GM12878 (cell line): Measurements from ENCODE around the gene TNFSF13. TPM values are rescaled to one million over a fixed set of nuclear protein-coding genes. Genes with fewer than 3 reads are reported as not detected.

Experiments used
- ATAC-seq: fragments of 200-7000 bp; cut with Tn5 transposase; 3 replicates; pipeline ENCODE4 v1.9.1; 2020; ENCODE audit warnings: mild to moderate bottlenecking, moderate library complexity
- BruUV-seq: library from RNA; stranded (reverse); fragments of 400-500 nt; replicated peaks from 2 replicates; lab custom pipeline; 2021; lab: Mats Ljungman, UMichigan
- CTCF ChIA-PET: fragments of 300-600 bp; sonication (Branson Sonifier 250); formaldehyde crosslinking; extraction: SDS; loops from one replicate; lab custom pipeline; 2021; ENCODE audit warnings: inconsistent platforms; lab: Yijun Ruan, JAX
- POLR2A ChIA-PET: fragments of 350-600 bp; formaldehyde crosslinking; extraction: SDS; loops from one replicate; lab custom pipeline; 2021; ENCODE audit warnings: inconsistent platforms; lab: Charles Lee
- RAD21 ChIA-PET: fragments of 300-600 bp; sonication (Branson Sonifier 250); formaldehyde crosslinking; loops from one replicate; lab custom pipeline; 2023; ENCODE audit warnings: antibody characterized with exemption; ENCODE audit not compliant: unreplicated experiment; lab: Charles Lee
- SMC1A ChIA-PET: fragments of 300-600 bp; sonication (Branson Sonifier 250); formaldehyde crosslinking; loops from one replicate; lab custom pipeline; 2023; ENCODE audit not compliant: unreplicated experiment, uncharacterized antibody; lab: Charles Lee
- DNase-seq: peaks from one replicate; pipeline ENCODE4 v3.0.0-alpha.2; 2011; ENCODE audit warnings: low read depth, low spot score
- FAIRE-seq: peaks from 3 replicates; lab custom pipeline; 2011; peaks lifted over from hg19 to GRCh38; lab: Jason Lieb, UNC
- H2AFZ ChIP-seq: 2 replicates; pipeline ENCODE4 v1.6.0; 2011; ENCODE audit warnings: low read depth, low read length, control low read depth; ENCODE audit not compliant: control insufficient read depth
- H3K27ac ChIP-seq: 2 replicates; pipeline ENCODE4 v1.5.1; 2011; ENCODE audit warnings: control low read depth; ENCODE audit not compliant: control insufficient read depth, insufficient read depth
- H3K27me3 ChIP-seq, 2 experiments: replicated peaks in 1 of 2; 2 replicates each; pipeline versions ENCODE4 v1.6.0 to v1.6.1; 2011; ENCODE audit warnings: low read length in 1 of 2; ENCODE audit not compliant: control insufficient read depth in 2 of 2, insufficient read depth in 2 of 2
- H3K36me3 ChIP-seq, 2 experiments: 2 replicates each; pipeline ENCODE4 v1.5.1; 2011; ENCODE audit warnings: low read length in 1 of 2; ENCODE audit not compliant: control insufficient read depth in 2 of 2, insufficient read depth in 2 of 2
- H3K4me1 ChIP-seq: 2 replicates; pipeline ENCODE4 v1.6.1; 2011; ENCODE audit warnings: mild to moderate bottlenecking, low read length, moderate library complexity, mixed read lengths; ENCODE audit not compliant: control insufficient read depth, insufficient read depth
- H3K4me2 ChIP-seq: 2 replicates; pipeline ENCODE4 v1.6.0; 2011; ENCODE audit warnings: control low read depth; ENCODE audit not compliant: control insufficient read depth, insufficient read depth
- H3K4me3 ChIP-seq: fragments of 200-600 bp; sonication (generic); 2 replicates; pipeline ENCODE4 v1.5.1; 2016
- H3K79me2 ChIP-seq: 2 replicates; pipeline ENCODE4 v1.6.0; 2011; ENCODE audit warnings: low read length; ENCODE audit not compliant: control insufficient read depth, insufficient read depth
- H3K9ac ChIP-seq: 2 replicates; pipeline ENCODE4 v1.8.0; 2011; ENCODE audit warnings: low read length, control low read depth, mixed read lengths; ENCODE audit not compliant: control insufficient read depth, insufficient read depth
- H3K9me3 ChIP-seq: replicated peaks from 3 replicates; pipeline ENCODE4 v1.5.1; 2011; ENCODE audit warnings: mild to moderate bottlenecking, low read length; ENCODE audit not compliant: control insufficient read depth, insufficient read depth
- H4K20me1 ChIP-seq: 2 replicates; pipeline ENCODE4 v1.6.0; 2011; ENCODE audit not compliant: control insufficient read depth, insufficient read depth
- ATF3 ChIP-seq: IDR thresholded peaks from 2 replicates; pipeline ENCODE4 v1.6.1; 2011; ENCODE audit warnings: low read depth, mild to moderate bottlenecking, low read length, moderate library complexity, borderline replicate concordance; ENCODE audit errors: extremely low read depth
- CBX3 ChIP-seq: fragments of 200-600 bp; sonication (generic); IDR thresholded peaks from 2 replicates; pipeline ENCODE4 v1.6.1; 2016; ENCODE audit warnings: low read depth, borderline replicate concordance
- CEBPB ChIP-seq, 2 experiments: fragments of 150-350 bp in 1 of 2; IDR thresholded peaks; 2 replicates each; pipeline ENCODE4 v1.6.1; 2012 to 2014; ENCODE audit warnings: low read depth in 2 of 2, low read length in 2 of 2, borderline replicate concordance in 1 of 2, inconsistent platforms in 1 of 2
- CREM ChIP-seq: IDR thresholded peaks from 2 replicates; pipeline ENCODE4 v1.6.1; 2014; ENCODE audit warnings: antibody characterized with exemption, low read depth
- IKZF1 ChIP-seq: fragments of 450-650 bp; conservative IDR thresholded peaks from 2 replicates; pipeline ENCODE4 v1.6.1; 2017; ENCODE audit warnings: antibody characterized with exemption, mild to moderate bottlenecking
- MXI1 ChIP-seq: fragments of 150-350 bp; IDR thresholded peaks from 2 replicates; pipeline ENCODE4 v1.6.1; 2011; ENCODE audit warnings: low read depth, mild to moderate bottlenecking, inconsistent platforms, low read length, improper control_type of control experiment
- NFIC ChIP-seq: IDR thresholded peaks from 2 replicates; pipeline ENCODE4 v1.6.1; 2012; ENCODE audit warnings: low read depth, mild to moderate bottlenecking, inconsistent platforms, low read length, moderate library complexity
- RELA ChIP-seq: fragments of 450-650 bp; IDR thresholded peaks from 2 replicates; pipeline ENCODE4 v1.8.0; 2014; ENCODE audit warnings: borderline replicate concordance; ENCODE audit not compliant: partially characterized antibody
- SMARCA5 ChIP-seq: fragments of 450-650 bp; IDR thresholded peaks from 2 replicates; pipeline ENCODE4 v1.6.1; 2017; ENCODE audit warnings: mild to moderate bottlenecking
- SP1 ChIP-seq: IDR thresholded peaks from one replicate; pipeline ENCODE4 v1.6.1; 2011; ENCODE audit warnings: low read depth, low read length
- TAF1 ChIP-seq: IDR thresholded peaks from 2 replicates; pipeline ENCODE4 v1.6.1; 2011; ENCODE audit warnings: mild to moderate bottlenecking, low read depth, low read length, borderline replicate concordance
- TCF12 ChIP-seq: IDR thresholded peaks from 2 replicates; pipeline ENCODE4 v1.6.1; 2011; ENCODE audit warnings: low read depth, mild to moderate bottlenecking, low read length
- TCF3 ChIP-seq: IDR thresholded peaks from 2 replicates; pipeline ENCODE4 v1.6.1; 2012; ENCODE audit warnings: low read depth, mild to moderate bottlenecking, low read length, borderline replicate concordance; ENCODE audit not compliant: insufficient read depth
- TCF7 ChIP-seq: IDR thresholded peaks from 2 replicates; pipeline ENCODE4 v1.6.1; 2014; ENCODE audit warnings: antibody characterized with exemption, borderline replicate concordance
- YY1 ChIP-seq: IDR thresholded peaks from 2 replicates; pipeline ENCODE4 v1.6.1; 2011; ENCODE audit warnings: low read depth, mild to moderate bottlenecking, low read length
- ZBTB11 ChIP-seq: fragments of 450-650 bp; formaldehyde crosslinking; IDR thresholded peaks from 2 replicates; pipeline ENCODE4 v1.5.0; 2022; ENCODE audit warnings: mild to moderate bottlenecking, missing genetic modification characterization
- WGBS: methylation state at CpG from one replicate; pipeline ENCODE4 v1.1.6; 2016; ENCODE audit warnings: low lambda C conversion rate; ENCODE audit not compliant: insufficient replicate concordance, insufficient coverage; ENCODE audit errors: missing lambda C conversion rate; 5-methylcytosine and 5-hydroxymethylcytosine counted together
- in situ Hi-C: fragments of 300-500 bp; cut with MboI; formaldehyde crosslinking; loops from 9 replicates; pipeline ENCODE4 v1.14.3; 2018; ENCODE audit warnings: mixed read lengths
- intact Hi-C: fragments of 100-400 bp; cut with micrococcal nuclease; formaldehyde crosslinking; loops from one replicate; pipeline ENCODE4 v1.14.2; 2022; ENCODE audit not compliant: unreplicated experiment
- polyA plus RNA-seq, 11 experiments: library from polyadenylated mRNA; depleted of rRNA in 4 of 11; unstranded in 6 of 11; stranded (reverse) in 5 of 11; fragments of >200 nt; fragmentation: Nextera tagmentation in 4 of 11; fragmentation: Illumina TruSeq in 1 of 11; extraction: Ambion mirVana in 4 of 11; extraction: Trizol in 1 of 11; gene quantifications; 1 replicate in 1 of 11; 2 replicates in 10 of 11; pipeline versions ENCODE4 v1.2.1 to v1.2.3, GENCODE V29; 2011 to 2016; ENCODE audit warnings: inconsistent platforms in 2 of 11, missing spikeins in 2 of 11, low read depth in 1 of 11
- total RNA-seq, 4 experiments: library from RNA; depleted of rRNA in 3 of 4; stranded (reverse); fragments of >200 nt in 3 of 4; fragmentation: Illumina TruSeq in 1 of 4; extraction: Trizol in 1 of 4; gene quantifications; 2 replicates each; pipeline versions ENCODE4 v1.2.1 to v1.2.3, GENCODE V29; 2013 to 2021

Gene TNFSF13
- total and polyA plus RNA-seq, 10 of the 15 experiments (the other 5 are each of a cell fraction or from before 2014, with no cell fraction given), result 0.56 to 14.6 (median 9.7) TPM

GRCh38 chr17:7561028-7561575, 2.6 kb downstream of the TNFSF13 start (continued):
- TF ChIP-seq SMARCA5 (no peak), RELA (peak; percentile 37), SP1 (no peak), TCF12 (0 out of 2 replicates have a peak, but pooled peaks have one; percentile 16), TCF7 (no peak), CBX3 (no peak)

- intact Hi-C loops (loop anchor here (1.0 to 5.0 kb wide), 6 partner anchors 11 to 205 kb away; partner anchors contain the start of genes FGF11 and TMEM102), in situ Hi-C loops (loop anchor here (25.0 kb wide), 1 partner anchor 524 kb away; the partner anchor contains the start of genes SLC16A11 and SLC16A13)
- ChIA-PET POLR2A (interaction anchor here (0.8 to 4.2 kb wide), 14 partner anchors 10 to 232 kb away, joined by 3 to 36 read pairs (median 4); partner anchors contain the start of genes CD68, NEURL4, TMEM102 and TP53), CTCF (interaction anchor here (1.3 to 6.2 kb wide), 24 partner anchors 9 to 232 kb away, joined by 4 to 192 read pairs (median 16); partner anchors contain the start of genes ACAP1, CD68, CHRNB1 and FGF11), RAD21 (interaction anchor here (1.3 to 4.9 kb wide), 16 partner anchors 10 to 232 kb away, joined by 3 to 84 read pairs (median 8); partner anchors contain the start of genes ACAP1, CD68, CHRNB1 and MPDU1), SMC1A (interaction anchor here (1.0 to 4.9 kb wide), 12 partner anchors 9 to 206 kb away, joined by 3 to 67 read pairs (median 6); partner anchors contain the start of genes TMEM102, TNFSF12, TP53 and WRAP53)
- H3K27me3 ChIP-seq, result no peaks in the 10 kb centered on the region
- peaks cover 8 to 13% of the 10 kb centered on the region in 2 experiments; a peak in 3 of 4 replicates for H3K36me3 ChIP-seq
- ATAC-seq (peak; percentile 82), FAIRE-seq (peak; percentile 66), DNase-seq (no peak)
- no TSS peak for BruUV-seq
- peak within 1 kb of the TSS; percentile 64 for H3K27ac ChIP-seq
- H3K9ac ChIP-seq, result peak within 1 kb of the TSS; percentile 83
- WGBS, result 2% methylated on average over 35 of the region's 82 CpGs
- H3K4me3 ChIP-seq, result peak within 1 kb of the TSS; percentile 92
- H3K9me3 ChIP-seq, result no peaks in the 10 kb centered on the region
- peaks cover 34% of the 10 kb centered on the region for H3K79me2 ChIP-seq
- H4K20me1 ChIP-seq, result no peaks in the 10 kb centered on the region
- peak within 1 kb of the TSS; percentile 52 for H2AFZ ChIP-seq
- peak within 1 kb of the TSS; percentile 92 for H3K4me2 ChIP-seq
- H3K4me1 ChIP-seq, result peaks cover 37% of the 10 kb centered on the region
- TF ChIP-seq CREM (peak; percentile 98), ATF3 (peak; percentile 35; the same call in 1 of the 2 replicates), YY1 (0 out of 2 replicates have a peak, but pooled peaks have one; percentile 11), NFIC (no peak), IKZF1 (peak; percentile 74), ZBTB11 (no peak), MXI1 (peak; percentile 89), TAF1 (peak; percentile 41; the same call in 1 of the 2 replicates), CEBPB (IDR thresholded peaks at IDR 0.05; ENCODE audit: borderline replicate concordance in 1 of 2, low read depth in 2 of 2, low read length in 2 of 2) (no peak), TCF3 (0 out of 2 replicates have a peak, but pooled peaks have one; percentile 31)
Observed at GRCh38 chr17:7561589-7562207, 3.1 kb downstream of the TNFSF13 start, which contains the start of gene SENP3. Gene SENP3 (plus strand): TSS chr17:7561919. CDS start chr17:7563077, 1,158 bp downstream.
